ENCODE measurements around the gene S100A10.

S100A10 gene

GRCh38 chr1:152001631-152002584, 8.2 kb upstream of the S100A10 start:
- TF ChIP-seq GATA1 (IDR thresholded peaks at IDR 0.05; ENCODE audit: low read depth, low read length) (no peak), POLR2A (IDR thresholded peaks at IDR 0.05; ENCODE audit: low read length) (no peak)
- peak; percentile 79 to 87 for DNase-seq

GRCh38 chr1:152000964-152001630, 7.4 kb upstream of the S100A10 start:
- no peak for DNase-seq
- TF ChIP-seq GATA1 (IDR thresholded peaks at IDR 0.05; ENCODE audit: low read depth, low read length), result no peak
- TF ChIP-seq POLR2A (IDR thresholded peaks at IDR 0.05; ENCODE audit: low read length), result no peak

- TF ChIP-seq POLR2A (IDR thresholded peaks at IDR 0.05; ENCODE audit: low read length), result no peak
- TF ChIP-seq GATA1 (IDR thresholded peaks at IDR 0.05; ENCODE audit: low read depth, low read length), result no peak
- no peak for DNase-seq
Measured at GRCh38 chr1:151998611-151999362, 5.1 kb upstream of the S100A10 start.

GRCh38 chr1:151997284-151997570, 3.6 kb upstream of the S100A10 start:
- no peak for DNase-seq
- TF ChIP-seq GATA1 (IDR thresholded peaks at IDR 0.05; ENCODE audit: low read depth, low read length) (no peak), POLR2A (IDR thresholded peaks at IDR 0.05; ENCODE audit: low read length) (no peak)

- DNase-seq, result peak in 1 of 2 experiments; percentile 24
- no peak for TF ChIP-seq GATA1 (IDR thresholded peaks at IDR 0.05; ENCODE audit: low read depth, low read length)
- TF ChIP-seq POLR2A (IDR thresholded peaks at IDR 0.05; ENCODE audit: low read length), result no peak
Measured at GRCh38 chr1:151995774-151996173, 2.1 kb upstream of the S100A10 start.

- DNase-seq, result peak in 1 of 2 experiments; percentile 29
- TF ChIP-seq GATA1 (IDR thresholded peaks at IDR 0.05; ENCODE audit: low read depth, low read length) (no peak), POLR2A (IDR thresholded peaks at IDR 0.05; ENCODE audit: low read length) (no peak)
Measured at GRCh38 chr1:151994956-151995355, 1.3 kb upstream of the S100A10 start.

GRCh38 chr1:151993084-151993733, 450 bp downstream of the S100A10 start:
- DNase-seq, result peak; percentile 51 to 69
- TF ChIP-seq POLR2A (IDR thresholded peaks at IDR 0.05; ENCODE audit: low read length) (no peak), GATA1 (IDR thresholded peaks at IDR 0.05; ENCODE audit: low read depth, low read length) (no peak)

- TF ChIP-seq GATA1 (IDR thresholded peaks at IDR 0.05; ENCODE audit: low read depth, low read length) (no peak), POLR2A (IDR thresholded peaks at IDR 0.05; ENCODE audit: low read length) (no peak)
- peak; percentile 71 to 79 for DNase-seq
Measured at GRCh38 chr1:151992303-151993083, 1.2 kb downstream of the S100A10 start.

GRCh38 chr1:151991663-151992302, 1.9 kb downstream of the S100A10 start:
- DNase-seq, result no peak

GRCh38 chr1:151990856-151991198, 2.8 kb downstream of the S100A10 start:
- no peak for TF ChIP-seq GATA1 (IDR thresholded peaks at IDR 0.05; ENCODE audit: low read depth, low read length)
- no peak for TF ChIP-seq POLR2A (IDR thresholded peaks at IDR 0.05; ENCODE audit: low read length)
- DNase-seq, result no peak

More at GRCh38 chr1:151991663-151992302, 1.9 kb downstream of the S100A10 start:
- TF ChIP-seq GATA1 (IDR thresholded peaks at IDR 0.05; ENCODE audit: low read depth, low read length), result no peak
- TF ChIP-seq POLR2A (IDR thresholded peaks at IDR 0.05; ENCODE audit: low read length), result no peak

GRCh38 chr1:151990058-151990855, 3.4 kb downstream of the S100A10 start:
- no peak for DNase-seq
- TF ChIP-seq GATA1 (IDR thresholded peaks at IDR 0.05; ENCODE audit: low read depth, low read length), result no peak
- TF ChIP-seq POLR2A (IDR thresholded peaks at IDR 0.05; ENCODE audit: low read length), result no peak
